GM19438 (cell line): ENCODE measurements around the gene KCNQ1.

ENCODE experiments used
- ATAC-seq: cut with Tn5 transposase; IDR thresholded peaks from one replicate; pipeline ENCODE4 v1.9.1; 2021; ENCODE audit warnings: low read depth; ENCODE audit not compliant: unreplicated experiment

Gene KCNQ1

GRCh38 chr11:2747248-2748027 lies 302.6 kb downstream of the KCNQ1 start:
- ATAC-seq, result no peak

- no peak for ATAC-seq
Measured at GRCh38 chr11:2748061-2748813, 303.4 kb downstream of the KCNQ1 start.

- no peak for ATAC-seq
Measured at GRCh38 chr11:2748814-2749554, 304.2 kb downstream of the KCNQ1 start.

DNA sequence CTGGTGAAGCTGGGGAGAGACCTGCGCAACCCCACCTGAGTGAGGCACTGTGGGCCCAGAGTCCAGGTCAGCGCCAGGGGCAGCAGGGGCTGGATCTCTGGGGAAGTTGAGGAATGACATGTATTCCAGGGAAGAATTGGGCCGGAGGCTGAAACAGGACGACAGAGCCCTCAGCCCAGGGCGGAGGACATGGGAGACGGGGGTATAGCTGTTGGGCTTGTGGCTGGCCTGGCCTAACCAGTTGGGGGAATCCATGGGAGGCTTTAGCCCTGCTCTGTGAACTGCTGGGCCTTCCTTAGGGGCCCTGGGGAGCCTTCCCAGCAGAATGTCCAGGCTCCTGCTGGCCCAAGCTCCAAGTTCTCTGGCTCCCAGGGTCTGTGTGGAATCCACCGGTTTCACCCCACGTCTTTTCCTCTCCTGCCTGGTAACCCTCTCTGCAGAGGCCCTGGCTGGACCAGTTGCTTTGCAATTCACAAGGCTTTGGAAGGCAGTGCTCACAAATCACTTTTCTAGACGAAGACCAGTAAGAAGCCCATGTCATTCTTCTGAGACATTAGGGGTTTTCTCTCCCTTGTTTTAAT lies 305.4 kb downstream of the KCNQ1 start:
- ATAC-seq, result no peak

DNA sequence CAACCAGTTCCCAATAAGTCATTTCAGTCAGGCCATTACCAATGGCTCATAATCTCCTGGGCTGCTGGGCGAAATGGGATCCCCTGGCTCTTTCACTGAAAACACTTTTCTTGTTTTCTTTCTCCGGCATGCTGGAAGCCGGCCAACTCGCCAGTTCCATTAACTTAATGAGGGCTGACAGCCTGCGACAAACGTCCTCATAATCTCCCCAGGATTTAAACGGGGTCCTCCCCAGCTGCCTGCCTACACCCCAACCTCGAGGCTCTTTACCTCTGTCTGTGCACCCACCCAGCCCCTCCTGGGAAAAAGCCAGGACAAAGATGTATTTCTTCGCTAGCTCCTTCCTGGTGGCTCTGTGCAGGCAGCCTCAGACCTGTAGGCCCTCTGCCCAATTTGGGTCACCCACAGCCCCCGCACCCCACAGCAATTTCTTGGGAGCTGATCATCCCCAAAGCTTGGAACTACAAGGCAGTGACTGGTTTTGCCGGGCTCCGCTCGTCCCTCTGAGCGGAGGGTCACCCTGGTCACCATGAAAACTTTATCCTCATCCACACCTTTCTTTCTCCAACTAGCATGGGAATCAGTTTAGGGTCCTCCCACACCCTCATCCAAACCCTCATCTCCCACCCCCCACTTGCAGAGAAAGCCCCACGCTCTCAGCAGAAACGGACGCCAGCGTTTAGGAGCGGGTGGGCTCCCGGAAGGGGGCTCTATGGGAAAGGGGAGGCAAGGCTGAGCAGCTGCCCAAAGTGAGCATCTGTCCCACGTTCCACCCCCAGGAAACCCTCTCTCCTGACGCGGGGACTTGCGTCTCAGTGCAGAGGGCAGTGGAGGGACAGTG lies 306.1 kb downstream of the KCNQ1 start:
- no peak for ATAC-seq

GRCh38 chr11:2751523-2752203 lies 306.9 kb downstream of the KCNQ1 start:
- ATAC-seq, result no peak

GRCh38 chr11:2752204-2752770 lies 307.5 kb downstream of the KCNQ1 start:
- ATAC-seq, result no peak

DNA sequence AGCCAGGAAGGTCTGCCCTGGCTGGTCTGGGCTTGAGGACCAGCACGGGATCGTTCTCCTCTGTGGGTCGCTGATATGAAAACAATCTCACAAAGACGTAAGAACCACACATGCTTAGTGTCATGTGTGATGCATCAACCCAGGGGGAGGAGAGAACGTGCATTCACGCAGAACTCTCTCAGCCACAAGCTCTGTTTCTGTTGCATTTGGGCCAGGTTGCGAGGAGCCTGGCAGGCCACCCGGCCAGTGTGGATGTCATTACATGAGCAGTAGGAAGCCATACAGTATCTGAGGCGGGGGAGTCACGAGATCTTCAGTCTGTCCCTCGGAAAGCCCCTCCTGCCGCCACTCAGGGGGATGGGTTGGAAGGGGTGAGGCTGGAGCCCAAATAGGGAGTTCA lies 308.1 kb downstream of the KCNQ1 start:
- no peak for ATAC-seq

GRCh38 chr11:2754008-2754407 lies 309.2 kb downstream of the KCNQ1 start:
- no peak for ATAC-seq

DNA sequence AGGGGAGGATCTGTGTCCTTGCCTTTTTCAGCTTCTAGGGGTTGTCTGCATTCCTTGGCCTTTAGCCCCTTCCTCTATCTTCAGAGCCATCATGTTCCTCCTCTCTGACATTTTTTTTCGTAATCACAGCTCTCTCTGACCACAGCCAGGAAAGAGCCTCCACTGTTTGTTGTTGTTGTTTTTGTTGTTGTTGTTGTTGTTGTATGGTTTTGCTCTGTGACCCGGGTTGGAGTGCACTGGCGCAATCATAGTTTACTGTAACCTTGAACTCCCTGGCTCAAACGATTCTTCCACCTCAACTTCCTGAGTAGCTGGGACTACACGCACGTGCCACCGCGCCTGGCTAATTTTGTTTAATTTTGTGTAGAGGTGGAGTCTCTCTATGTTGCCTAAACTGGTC lies 310.3 kb downstream of the KCNQ1 start:
- ATAC-seq, result no peak

DNA sequence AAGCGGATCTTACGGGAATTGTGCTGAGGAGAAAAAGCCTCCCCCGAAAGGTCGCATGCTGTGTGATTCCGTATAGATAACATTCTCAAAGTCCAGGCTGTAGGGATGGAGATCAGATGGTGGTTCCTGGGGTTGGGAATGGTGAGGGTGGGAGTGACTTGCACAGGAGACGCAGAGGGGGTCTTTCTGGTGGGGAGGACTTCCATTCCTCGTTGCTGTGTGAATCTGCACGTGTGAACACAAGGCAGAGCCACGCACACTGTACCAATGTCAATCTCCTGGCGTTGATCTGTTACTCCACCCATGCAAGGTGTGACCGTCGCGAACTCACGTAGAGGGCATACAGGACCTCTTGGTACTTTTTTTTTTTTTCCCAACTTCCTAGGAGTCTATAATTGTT lies 313.9 kb downstream of the KCNQ1 start:
- ATAC-seq, result no peak

- ATAC-seq, result no peak
Measured at GRCh38 chr11:2759228-2760195, 314.7 kb downstream of the KCNQ1 start.

- ATAC-seq, result no peak
Measured at GRCh38 chr11:2760196-2760871, 315.5 kb downstream of the KCNQ1 start.

DNA sequence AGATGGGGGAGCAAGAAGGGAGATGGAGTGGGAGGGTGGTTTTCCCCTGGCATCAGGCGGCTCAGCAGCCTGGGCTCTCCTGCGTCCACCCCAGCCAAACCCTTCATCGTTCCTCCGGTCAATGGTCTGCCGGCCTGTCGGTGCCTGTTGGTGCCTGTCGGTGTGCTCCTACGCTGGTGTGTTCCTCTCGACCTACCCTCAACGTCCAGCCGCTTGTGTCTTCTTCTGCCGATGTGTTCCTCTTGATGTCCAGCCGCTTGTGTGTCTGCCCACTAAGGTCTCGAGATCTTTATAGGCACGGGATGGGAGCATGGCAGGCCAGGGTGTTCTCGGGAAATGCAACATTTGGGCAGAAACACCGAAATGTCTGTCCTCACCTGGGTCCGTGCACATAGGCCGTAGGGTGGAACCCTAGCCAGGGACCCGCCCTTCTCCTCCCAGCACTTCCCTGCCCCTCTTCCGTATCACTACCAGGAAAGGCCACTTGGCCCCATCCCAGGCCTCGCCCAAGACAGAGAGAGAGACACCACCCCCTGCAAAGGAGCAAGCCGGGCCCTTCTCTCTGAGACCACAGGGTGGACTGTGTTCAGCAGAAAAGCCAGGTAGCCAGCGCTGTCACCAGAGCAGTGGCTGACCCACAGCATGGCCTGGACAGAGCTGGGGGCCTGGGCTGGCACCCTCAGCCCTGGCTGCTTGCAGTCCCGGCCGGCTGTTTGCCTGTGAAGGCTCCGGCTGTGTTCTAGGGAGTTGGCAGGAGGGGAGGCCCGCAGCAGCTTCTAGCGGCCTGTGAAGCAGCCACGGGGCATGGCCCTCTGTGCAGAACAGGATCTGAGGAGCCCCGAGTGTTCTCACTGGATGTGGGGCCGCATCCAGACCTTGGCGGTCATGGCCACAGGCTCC lies 316.6 kb downstream of the KCNQ1 start:
- ATAC-seq, result no peak

GRCh38 chr11:2762031-2762380 lies 317.2 kb downstream of the KCNQ1 start:
- no peak for ATAC-seq

GRCh38 chr11:2762451-2762850 lies 317.6 kb downstream of the KCNQ1 start:
- no peak for ATAC-seq

DNA sequence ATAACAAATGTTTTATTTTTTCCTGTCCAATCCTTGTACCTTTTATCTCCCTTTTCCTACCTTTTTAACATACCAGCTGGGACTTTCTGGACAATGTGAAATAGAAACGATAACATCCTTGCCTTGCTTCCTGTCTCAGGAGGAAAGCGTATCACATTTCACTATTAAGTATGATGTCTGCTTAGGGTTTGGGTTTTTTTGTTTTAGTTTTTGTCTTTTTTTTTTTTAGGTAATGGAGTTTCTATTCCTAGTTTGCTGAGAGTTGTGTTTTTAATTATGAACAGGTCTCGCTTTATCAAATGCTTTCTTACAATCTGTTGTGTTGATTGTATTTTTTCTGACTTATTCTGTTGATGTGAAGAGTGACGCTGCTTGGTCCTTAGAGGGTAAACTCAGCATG lies 319.2 kb downstream of the KCNQ1 start:
- ATAC-seq, result no peak
